Uterus (tissue), 2 donors: ENCODE measurements around the gene PTPN23.

Source experiments
- CTCF ChIP-seq, 4 experiments: fragments of 200-600 bp in 2 of 4; fragments of 450-650 bp in 2 of 4; sonication (generic) in 2 of 4; IDR thresholded peaks; one replicate each; pipeline ENCODE4 v1.5.1; 2016 to 2019; ENCODE audit warnings: antibody characterized with exemption in 4 of 4, mild to moderate bottlenecking in 2 of 4, moderate library complexity in 1 of 4
- POLR2A ChIP-seq, 2 donors: fragments of 450-650 bp; IDR thresholded peaks; one replicate each; pipeline ENCODE4 v1.6.1; 2016; ENCODE audit warnings: antibody characterized with exemption in 2 of 2, mild to moderate bottlenecking in 1 of 2, moderate library complexity in 1 of 2

GRCh38 chr3:47430606-47431005 is 49.8 kb downstream of the PTPN23 start:
- TF ChIP-seq CTCF (IDR thresholded peaks at IDR 0.05) (no peak), POLR2A (IDR thresholded peaks at IDR 0.05) (no peak)
